Left ventricle myocardium inferior (tissue), 1 donor: ENCODE data around the gene TTC4. TPM values are rescaled to one million over a fixed set of nuclear protein-coding genes. Genes with fewer than 3 reads are reported as not detected.

Experiments used
- DNase-seq: peaks from one replicate; pipeline ENCODE4 v3.0.0-alpha.2; 2020
- H3K27ac ChIP-seq: fragments of 200-600 bp; replicated peaks from 2 replicates; pipeline ENCODE4 v1.8.0; 2021
- H3K27me3 ChIP-seq: fragments of 200-600 bp; 2 replicates; pipeline ENCODE4 v1.8.0; 2021; ENCODE audit warnings: low read depth
- H3K36me3 ChIP-seq: fragments of 200-600 bp; 2 replicates; pipeline ENCODE4 v1.8.0; 2021
- H3K4me1 ChIP-seq: fragments of 200-600 bp; 2 replicates; pipeline ENCODE4 v1.8.0; 2021
- H3K4me3 ChIP-seq: fragments of 200-600 bp; 2 replicates; pipeline ENCODE4 v1.8.0; 2021; ENCODE audit warnings: mild to moderate bottlenecking, moderate library complexity
- H3K9me3 ChIP-seq: fragments of 200-600 bp; replicated peaks from 2 replicates; pipeline ENCODE4 v1.8.0; 2021
- CTCF ChIP-seq: fragments of 200-600 bp; IDR thresholded peaks from 2 replicates; pipeline ENCODE4 v1.8.0; 2021; ENCODE audit warnings: antibody characterized with exemption, mild to moderate bottlenecking, borderline replicate concordance
- intact Hi-C: fragments of 100-400 bp; cut with micrococcal nuclease; formaldehyde crosslinking; loops from one replicate; pipeline ENCODE4 v1.11.0; 2022
- total RNA-seq: library from RNA; stranded (reverse); fragmentation: NEBNext Ultra II Directional; extraction: Animal tissue kit (Norgen Biotek cat#: 25700); gene quantifications from one replicate; pipeline ENCODE4 v1.2.1, GENCODE V29; 2021
- donor health status: DM: no; HTN: yes; CAD: no; lungs with severe emphysema.

The TTC4 gene
- total RNA-seq, 1 donor from 2014 or later = 16.1 TPM

- H3K27me3 ChIP-seq = no peaks in the 10 kb centered on the region
- TF ChIP-seq CTCF = no peak
- no peak overlapping the region for H3K27ac ChIP-seq
- H3K36me3 ChIP-seq = no peaks in the 10 kb centered on the region
- no peaks in the 10 kb centered on the region for H3K4me1 ChIP-seq
- H3K9me3 ChIP-seq = no peaks in the 10 kb centered on the region
- DNase-seq = no peak
- no peak overlapping the region for H3K4me3 ChIP-seq
- intact Hi-C loops = no loop called here
These were observed 30.2 kb upstream of the TTC4 start for GRCh38 chr1:54685335-54685905.

GRCh38 chr1:54686155-54686554 is 29.5 kb upstream of the TTC4 start:
- Histone ChIP-seq H3K4me3 (no peak overlapping the region), H3K27me3 (no peaks in the 10 kb centered on the region), H3K36me3 (no peaks in the 10 kb centered on the region), H3K4me1 (no peaks in the 10 kb centered on the region), H3K9me3 (no peaks in the 10 kb centered on the region), H3K27ac (no peak overlapping the region)
- DNase-seq = no peak
- intact Hi-C loops = no loop called here
- TF ChIP-seq CTCF = no peak

- TF ChIP-seq CTCF = no peak
- no peaks in the 10 kb centered on the region for H3K27me3 ChIP-seq
- no peak overlapping the region for H3K4me3 ChIP-seq
- no peaks in the 10 kb centered on the region for H3K4me1 ChIP-seq
- H3K36me3 ChIP-seq = peaks cover 4% of the 10 kb centered on the region
- H3K9me3 ChIP-seq = no peaks in the 10 kb centered on the region
- no peak for DNase-seq
- intact Hi-C loops = no loop called here
- no peak overlapping the region for H3K27ac ChIP-seq
These were observed 20.9 kb upstream of the TTC4 start for GRCh38 chr1:54694771-54695170.

- H3K4me1 ChIP-seq = no peaks in the 10 kb centered on the region
- intact Hi-C loops = no loop called here
- H3K4me3 ChIP-seq = no peak overlapping the region
- TF ChIP-seq CTCF = no peak
- H3K36me3 ChIP-seq = peaks cover 5% of the 10 kb centered on the region
- H3K27ac ChIP-seq = no peak overlapping the region
- no peaks in the 10 kb centered on the region for H3K9me3 ChIP-seq
- H3K27me3 ChIP-seq = no peaks in the 10 kb centered on the region
- DNase-seq = no peak
These were observed 20.4 kb upstream of the TTC4 start for GRCh38 chr1:54695221-54695620.

- no peak for DNase-seq
- no peaks in the 10 kb centered on the region for H3K27me3 ChIP-seq
- intact Hi-C loops = no loop called here
- H3K4me3 ChIP-seq = no peak overlapping the region
- H3K4me1 ChIP-seq = no peaks in the 10 kb centered on the region
- peaks cover 7% of the 10 kb centered on the region for H3K36me3 ChIP-seq
- H3K9me3 ChIP-seq = no peaks in the 10 kb centered on the region
- TF ChIP-seq CTCF = no peak
- no peak overlapping the region for H3K27ac ChIP-seq
These were observed 19.9 kb upstream of the TTC4 start for GRCh38 chr1:54695764-54696163.
